Tongue (tissue), 2 donors: ENCODE results near the gene KLC1. TPM values are rescaled to one million over a fixed set of nuclear protein-coding genes. Genes with fewer than 3 reads are reported as not detected.

Experiments used
- DNase-seq: peaks from one replicate; pipeline ENCODE4 v3.0.0-alpha.2; 2015
- total RNA-seq: library from RNA; depleted of rRNA; stranded (reverse); fragments of >200 nt; gene quantifications from one replicate; pipeline ENCODE4 v1.2.3, GENCODE V29; 2014

Gene KLC1
- total RNA-seq, 1 donor from 2014 or later = 273 TPM

DNA sequence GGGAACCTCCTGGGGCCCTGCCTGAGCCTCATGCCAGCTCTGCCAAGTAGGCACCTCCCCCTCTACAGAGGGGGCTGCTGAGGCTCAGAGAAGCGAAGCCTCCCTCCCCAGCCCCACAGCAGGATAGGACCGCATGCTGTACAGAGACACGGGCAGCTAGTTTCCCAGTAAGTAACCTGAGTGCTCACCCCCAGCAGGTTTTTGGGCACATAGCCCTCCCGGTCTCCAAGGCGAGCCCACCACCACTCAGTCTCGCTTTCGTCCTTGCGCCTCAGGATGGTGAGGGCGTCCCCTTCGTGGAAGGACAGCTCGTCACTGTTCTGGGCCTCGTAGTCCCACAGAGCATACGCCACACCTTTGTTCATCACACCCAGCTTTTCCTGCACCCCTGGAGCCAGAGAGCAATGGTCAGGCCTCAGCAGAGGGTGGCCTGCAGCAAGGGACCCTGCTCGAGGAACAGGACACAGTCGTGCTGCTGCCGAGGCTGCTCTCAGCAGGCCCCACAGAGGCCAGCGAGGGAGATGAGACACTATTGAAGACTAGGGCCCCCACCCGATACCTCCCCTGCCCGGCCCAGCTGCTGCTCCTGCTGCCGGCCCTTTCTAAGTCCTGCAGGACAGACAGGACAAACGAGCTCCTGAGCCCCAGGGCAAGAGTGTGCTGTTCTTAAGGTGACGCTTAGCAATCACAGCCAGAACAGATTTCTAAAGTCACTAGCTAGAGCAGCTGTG is 107.0 kb downstream of the KLC1 start:
- no peak for DNase-seq

DNA sequence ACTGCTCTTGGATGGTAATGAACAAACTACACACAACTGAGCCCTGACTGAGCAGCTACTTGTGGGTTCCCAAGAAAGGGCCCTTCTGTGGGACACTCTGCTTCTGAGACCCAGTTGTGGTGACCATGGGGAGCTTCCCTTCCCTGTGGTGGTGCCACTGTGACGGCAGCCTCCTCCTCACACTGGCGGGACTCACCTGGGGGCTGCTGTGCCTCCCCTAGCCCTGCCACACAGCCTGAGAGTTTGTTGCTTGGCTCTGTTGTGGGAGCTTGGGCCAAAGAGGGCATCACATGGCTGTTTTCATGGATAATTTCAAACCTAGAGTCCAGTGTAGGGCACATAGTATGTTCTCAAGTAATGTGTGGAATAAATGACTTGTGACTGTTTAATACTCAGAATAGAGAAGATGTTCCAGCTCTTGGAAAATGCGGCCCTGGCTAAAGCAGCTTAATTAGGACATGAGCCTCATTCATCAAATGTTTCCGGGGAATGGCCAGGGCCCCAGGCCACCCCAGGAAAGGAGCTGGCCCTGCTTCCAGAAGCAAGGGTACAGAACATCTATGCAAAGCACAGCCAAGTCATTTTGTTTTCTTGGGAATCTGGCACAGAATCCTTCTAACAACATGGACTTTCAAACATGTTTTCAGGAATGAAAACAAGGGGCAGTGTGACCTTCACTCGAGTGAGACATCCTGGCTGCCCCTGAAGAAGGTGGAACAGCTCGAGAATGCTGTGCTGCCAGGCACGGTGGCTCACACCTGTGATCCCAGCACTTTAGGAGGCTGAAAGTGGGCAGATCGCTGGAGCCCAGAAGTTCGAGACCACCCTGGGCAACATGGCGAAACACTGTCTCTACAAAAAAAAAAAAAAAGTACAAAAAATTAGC is 107.8 kb downstream of the KLC1 start:
- DNase-seq = no peak

DNA sequence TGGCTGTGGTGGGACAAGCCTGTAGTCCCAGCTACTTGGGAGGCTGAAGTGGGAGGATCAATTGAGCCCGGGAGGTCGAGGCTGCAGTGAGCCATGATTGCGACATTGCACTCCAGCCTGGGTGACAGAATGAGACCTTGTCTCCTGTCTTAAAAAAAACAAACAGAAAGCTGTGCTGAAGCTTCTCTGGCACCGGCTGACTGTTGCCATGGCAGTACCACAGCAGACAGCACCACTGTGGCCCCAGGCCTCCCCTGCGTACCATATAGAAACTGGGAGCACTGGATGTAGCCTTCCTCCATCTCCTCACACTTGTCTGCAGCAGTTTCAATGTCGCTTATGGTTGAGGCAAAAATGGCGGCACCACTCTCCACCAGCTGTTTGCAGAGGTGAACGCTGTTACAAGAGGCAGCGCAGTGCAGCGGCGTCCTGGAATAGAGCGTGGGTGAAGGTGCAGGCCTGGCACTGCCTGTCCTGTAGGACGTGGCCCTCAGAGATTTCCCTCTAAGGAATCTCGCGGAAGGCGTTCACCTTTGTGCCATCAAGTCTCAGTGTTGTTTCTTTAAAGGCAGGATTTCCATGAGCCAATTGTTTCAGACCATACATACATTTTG is 108.5 kb downstream of the KLC1 start:
- DNase-seq = no peak

DNA sequence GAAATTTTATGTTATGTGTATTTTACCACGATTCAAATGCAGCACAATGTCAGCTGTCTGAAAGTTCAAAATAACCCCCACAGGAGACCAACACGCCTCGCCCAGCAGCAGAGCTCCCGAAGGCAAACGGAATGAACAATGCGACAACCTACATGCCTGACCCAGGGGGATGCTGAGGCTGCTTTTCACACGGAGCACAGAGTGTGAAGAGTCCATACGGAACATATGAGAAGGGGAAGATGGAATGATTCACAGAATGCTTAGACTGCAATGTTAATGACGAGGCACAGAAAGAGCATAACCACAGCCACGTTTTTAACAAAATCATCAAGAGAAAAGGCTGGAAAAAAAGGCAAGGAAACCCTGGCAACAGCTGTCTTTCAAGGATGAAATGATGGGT is 109.2 kb downstream of the KLC1 start:
- no peak for DNase-seq

DNA sequence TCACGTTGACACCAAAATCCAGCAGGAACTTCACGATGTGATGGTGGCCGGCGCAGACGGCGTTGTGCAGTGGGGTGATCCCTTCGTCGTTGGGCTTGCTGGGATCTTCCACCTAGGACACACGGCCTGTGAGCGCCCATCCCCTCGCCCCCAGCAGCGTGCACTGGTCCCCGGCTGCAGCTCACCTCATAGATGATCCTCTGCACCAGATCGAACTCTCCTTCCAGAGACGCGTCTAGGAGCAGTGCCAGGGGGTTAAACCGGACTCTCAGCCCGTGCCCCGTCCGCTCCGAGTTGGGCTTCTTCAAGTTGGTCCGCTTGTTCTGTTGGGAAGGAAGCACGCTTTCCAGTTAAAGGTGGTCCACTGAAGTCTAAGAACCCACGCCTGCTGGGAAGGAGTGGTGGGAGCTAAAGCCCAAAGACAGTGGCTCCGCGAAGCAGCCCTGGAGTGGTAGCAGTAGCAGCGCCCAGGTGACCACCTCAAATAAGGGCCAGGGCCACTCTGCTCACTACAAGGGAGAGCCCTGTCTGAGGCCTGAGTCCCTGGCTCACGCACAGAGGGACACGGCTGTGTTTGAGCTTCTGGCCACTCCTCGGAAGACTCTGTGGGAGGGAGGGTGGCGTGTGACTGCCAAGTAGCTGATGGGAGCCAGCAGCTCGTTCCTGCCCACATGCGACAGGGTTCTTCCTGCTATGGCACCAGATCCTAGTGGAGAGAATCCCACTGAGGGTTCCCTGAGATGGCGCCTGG is 109.9 kb downstream of the KLC1 start:
- no peak for DNase-seq

DNA sequence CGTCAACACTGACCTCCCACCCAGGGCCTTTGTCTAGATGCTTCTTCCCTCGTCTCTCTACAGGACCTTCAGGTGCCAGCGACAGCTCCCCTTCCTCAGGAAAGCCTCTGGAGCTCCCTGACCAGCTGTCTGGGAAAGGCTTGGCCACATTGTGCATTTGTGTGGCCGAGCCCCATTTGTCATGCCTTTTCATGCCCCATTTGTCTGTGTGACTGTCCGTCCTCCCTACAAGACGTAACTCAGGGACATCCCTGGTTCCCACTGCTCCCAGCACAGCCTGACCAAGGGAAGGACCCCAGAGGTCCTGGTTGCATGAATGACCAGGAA is 110.4 kb downstream of the KLC1 start:
- DNase-seq = no peak

DNA sequence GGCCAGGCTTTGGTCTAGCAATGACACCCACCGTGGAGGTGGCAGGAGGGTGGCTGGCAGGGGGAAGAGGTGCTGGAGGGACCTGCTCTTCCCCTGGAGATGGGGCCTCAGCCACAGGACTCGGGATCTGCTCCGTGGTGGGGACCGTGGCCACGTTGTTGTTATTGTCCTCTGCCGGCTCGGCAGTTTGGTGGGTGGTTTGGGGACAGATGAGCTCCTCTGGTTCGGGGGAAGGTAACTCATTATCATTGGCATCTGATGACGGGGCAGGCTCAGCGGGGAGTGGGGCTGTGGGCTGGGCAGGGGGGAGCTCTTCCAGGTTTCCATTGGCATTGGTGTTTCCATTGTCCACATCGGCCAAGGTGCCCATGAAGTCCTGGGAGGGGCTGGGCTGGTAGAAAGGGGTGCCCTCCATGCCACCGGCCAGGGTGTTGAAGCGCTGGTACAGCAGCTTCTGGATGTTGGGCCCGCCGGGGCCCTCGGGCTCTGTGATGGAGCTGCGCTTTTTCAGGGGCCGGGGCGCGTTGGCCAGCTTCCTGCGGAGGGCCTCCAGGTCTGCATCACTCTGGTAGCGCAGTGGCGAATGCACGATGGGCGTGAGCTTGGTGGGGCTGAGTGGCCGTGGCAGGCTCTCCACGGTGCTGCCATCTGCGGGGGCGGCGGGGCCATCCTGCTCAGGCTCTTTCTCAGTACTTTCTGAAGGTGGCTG is 110.9 kb downstream of the KLC1 start:
- DNase-seq = no peak

DNA sequence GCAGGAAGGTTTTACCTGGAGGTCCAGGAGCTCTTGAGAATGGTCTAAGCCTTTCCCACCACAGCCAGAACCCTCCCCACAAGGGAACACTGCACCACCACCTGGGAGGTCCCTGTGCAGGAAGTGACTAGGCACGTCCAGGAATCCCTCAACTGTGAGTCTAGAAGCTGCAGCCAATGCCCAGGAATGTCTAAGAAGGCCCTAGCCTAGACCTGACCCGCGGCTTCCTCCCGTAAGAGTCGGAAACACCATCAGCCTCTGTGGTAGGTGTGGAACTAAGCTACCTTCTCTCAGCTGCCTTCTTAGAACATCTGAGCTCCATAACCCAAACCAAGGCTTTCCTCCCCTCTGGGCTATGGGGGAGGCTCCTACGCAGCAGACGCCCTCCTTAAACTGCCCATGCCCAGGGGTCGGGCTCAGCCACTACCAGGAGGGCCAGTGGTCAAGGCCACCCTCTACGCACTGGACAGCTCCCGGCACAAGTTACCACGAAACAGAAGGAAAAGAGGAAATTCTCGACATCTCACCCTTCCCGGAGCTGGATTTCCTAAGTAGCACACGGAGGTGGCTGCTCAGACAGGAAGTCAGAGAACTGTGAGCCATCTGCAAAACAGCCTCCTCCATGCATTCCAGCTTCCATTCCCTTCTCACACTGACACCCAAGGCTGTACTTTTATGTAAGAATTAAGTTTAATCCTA is 112.1 kb downstream of the KLC1 start:
- no peak for DNase-seq

DNA sequence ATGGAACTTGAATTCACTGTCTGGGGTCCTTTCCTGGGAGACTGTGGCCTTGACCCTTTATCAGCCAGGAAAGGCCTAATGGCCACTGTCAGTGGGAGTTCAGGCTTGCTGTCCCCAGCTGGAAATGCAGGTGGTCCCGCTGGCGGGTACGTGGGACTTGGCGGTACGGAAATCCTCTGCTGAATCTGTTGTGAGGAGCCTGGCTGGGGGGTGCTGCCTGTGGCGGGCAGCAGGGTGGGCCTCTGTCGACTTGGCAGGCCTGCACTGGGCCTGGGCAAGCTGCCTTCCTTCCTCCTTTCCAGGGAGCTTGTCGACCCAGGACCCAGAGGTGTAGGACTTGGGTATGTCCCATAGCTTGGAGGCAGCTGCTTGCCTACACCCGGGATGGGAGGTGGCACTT is 112.9 kb downstream of the KLC1 start:
- DNase-seq = no peak

DNA sequence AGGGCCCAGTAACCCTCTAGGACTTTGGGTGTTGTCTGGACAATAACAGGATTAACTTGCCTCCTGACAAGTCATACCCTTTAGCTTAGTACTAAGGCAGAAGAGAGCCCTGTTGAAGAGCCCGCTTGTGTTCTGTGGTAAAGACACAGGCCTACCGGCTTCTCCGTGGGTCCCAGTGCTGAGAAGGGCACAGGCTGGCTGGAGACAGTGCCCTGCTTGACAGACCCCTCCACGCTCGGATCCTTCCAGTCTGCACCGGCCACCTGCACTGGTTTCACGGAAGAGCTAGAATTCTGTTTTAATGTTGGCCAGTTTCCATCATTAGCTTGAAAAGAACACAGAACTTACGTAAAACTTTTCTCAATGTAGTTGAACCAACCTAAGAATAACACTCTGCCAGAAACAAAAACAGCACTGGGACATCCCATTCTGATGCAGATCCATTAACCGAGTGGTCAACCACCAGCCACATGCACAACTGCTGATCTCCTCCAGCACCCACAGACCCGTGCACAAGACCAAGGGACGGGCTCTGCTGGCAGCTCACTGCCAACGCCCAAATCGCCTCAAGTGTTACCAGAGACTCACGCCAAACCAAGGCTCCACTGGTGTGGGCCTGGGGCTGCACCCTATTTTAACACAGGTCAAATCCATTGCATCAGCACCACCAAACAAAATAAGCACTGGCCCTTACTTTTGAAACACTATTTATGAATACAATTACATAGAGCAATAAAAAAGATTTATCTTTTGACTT is 113.7 kb downstream of the KLC1 start:
- DNase-seq = no peak

DNA sequence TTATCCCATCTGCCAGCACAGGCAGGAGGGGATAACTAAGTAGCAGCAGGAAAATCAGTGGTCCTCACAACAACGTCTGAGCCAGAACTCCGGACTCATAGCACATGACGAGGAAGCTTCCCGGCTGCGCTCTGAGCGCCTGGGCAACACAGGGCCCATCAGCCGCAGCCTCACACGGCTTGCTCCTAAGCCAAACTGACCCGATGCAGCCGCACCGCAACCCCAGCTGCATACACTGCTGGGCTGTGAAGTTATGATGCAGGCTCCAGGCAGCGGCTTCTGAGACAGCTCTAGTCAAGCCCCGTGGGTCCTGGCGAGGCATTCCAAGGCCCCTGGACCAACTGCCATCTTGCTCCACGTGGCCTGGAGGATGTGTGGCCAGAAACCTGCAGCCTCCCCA is 114.7 kb downstream of the KLC1 start:
- no peak for DNase-seq

DNA sequence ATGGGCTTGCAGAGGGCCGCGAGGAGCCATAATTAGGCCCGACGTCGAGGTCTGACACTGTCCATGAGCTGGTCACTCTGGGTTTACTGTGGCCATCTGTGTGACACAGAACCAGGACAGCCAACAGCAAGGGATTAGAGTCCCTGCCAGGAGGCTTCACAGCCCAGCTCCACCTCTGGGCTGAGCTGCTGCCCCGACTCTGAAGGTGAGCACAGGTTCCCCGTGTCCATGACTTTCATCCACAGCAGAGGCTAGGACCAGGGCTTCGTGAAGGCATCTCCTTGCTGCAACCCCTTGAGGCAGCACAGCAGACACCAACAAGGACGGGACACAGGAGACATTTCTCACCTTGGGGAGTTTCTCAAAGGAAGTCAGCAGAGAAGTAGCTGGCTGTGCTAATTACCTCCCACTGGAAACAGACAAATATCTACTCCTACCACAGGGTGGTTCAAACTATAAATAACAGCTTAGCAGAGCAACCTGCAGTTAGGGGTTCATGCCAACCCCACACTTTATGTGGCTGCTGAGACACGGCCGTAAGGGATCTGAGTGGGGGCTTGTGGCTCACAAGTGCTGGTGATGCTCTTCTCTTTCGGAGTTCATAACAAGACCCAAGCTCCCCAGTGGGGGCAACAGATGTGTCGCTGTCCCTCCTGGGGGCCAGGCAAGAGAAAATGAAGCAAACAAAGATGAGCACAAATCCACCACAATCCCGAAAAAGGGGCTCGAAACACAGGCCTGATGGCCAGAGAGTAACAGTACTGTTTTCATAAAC is 115.8 kb downstream of the KLC1 start:
- no peak for DNase-seq

DNA sequence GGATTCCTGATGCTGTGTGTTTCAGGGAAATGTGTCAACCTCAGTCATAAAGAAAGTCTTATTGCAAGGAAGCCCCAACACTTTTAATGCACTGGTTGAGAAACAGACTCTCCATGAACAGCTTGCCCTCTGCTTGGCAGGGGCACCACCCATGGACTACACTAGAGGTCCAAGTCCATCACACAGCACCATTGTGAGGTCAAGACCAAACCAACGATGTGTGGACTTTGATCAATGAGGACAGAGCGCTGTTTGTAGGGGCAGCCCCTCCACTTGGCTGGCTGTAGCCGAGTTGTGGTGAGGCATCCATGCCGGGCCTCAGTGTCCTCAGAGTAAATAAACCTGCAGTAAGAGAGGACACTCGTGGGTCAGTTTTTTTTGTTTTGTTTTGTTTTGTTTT is 116.4 kb downstream of the KLC1 start:
- DNase-seq = no peak

DNA sequence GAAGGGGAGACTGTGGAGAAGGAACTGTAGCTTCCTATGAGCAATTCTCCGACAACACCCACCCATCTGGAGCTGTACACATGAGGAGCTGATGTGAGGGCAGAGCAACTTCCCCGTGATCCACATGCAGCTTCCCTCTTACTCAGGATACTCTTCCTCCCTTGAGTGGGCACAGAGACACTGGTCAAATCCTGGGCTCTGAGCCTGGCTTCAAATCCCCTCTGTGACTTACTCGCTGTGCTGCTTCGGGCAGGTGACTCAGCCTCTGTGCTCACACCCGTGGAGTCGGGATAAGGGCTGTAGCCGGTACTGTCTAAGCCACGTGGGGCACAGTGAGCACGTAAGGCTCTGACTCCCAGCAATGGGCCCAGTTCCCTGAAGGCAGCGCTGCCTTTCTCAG is 117.7 kb downstream of the KLC1 start:
- no peak for DNase-seq

DNA sequence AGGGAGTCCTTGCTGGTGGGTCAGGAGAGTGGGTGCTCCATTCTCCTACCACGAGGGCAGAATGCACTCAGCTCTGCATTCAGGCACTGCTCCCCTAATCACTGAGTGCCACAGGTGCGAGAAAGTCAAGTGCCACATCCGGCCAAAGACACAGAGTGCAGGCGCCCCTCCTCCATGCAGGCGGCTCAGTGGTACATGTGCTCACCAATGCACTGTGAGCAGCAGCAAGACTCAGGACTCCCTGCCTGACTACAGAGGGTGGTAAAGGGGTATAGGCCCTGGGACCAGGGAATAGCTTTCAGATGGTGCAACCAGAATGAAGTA is 119.5 kb downstream of the KLC1 start:
- no peak for DNase-seq

DNA sequence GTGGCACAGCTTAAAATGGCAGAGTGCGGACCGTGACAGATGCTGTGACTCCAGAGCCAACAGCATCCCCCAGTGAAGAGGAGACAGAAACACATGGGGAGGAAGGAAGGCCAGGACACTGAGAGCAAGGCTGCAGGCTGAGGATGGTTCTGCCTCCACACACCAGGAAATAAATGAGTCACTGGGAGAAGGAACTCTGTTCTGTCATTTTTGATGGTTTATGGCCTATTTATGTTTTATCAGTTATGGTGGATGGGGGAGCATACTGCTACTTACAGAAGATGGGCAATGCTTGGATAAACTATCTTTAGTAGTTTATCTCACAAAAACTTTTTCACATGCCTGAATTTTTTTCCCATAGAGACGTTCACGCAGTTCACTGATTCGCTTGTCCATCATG is 120.4 kb downstream of the KLC1 start:
- DNase-seq = no peak

DNA sequence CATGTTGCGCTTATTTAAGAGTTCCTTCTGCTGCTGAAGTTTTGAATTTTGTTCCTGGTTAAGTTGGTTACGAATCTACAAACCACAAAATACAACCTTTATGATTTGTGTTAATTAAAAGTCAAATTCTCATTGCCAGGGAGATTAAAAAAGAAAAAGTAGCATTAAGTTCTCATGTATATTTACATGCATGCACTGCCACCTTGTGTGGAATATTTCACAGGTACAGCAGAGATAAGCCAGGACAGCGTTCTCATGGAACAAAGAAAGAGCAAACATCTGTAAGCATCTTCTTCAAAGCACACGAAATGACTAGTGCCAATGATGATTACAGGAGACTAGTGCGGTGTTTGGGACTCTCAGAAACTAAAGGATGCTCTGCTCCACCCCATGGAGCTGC is 120.8 kb downstream of the KLC1 start:
- DNase-seq = no peak
